HCT116 (cell line): ENCODE measurements around the gene PPP1R3E.

ENCODE experiments used
- CTCF ChIP-seq, 3 experiments: fragments of 200-600 bp in 1 of 3; sonication (generic) in 1 of 3; IDR thresholded peaks in 2 of 3; conservative IDR thresholded peaks in 1 of 3; 2 replicates each; pipeline ENCODE4 v1.5.1; 2012 to 2017; ENCODE audit warnings: low read depth in 2 of 3, low read length in 2 of 3, antibody characterized with exemption in 1 of 3, borderline replicate concordance in 1 of 3, control low read depth in 1 of 3, mild to moderate bottlenecking in 1 of 3, mixed read lengths in 1 of 3, mixed run types in 1 of 3, moderate library complexity in 1 of 3; ENCODE audit not compliant: insufficient read depth in 1 of 3
- EGR1 ChIP-seq: IDR thresholded peaks from 2 replicates; pipeline ENCODE4 v1.6.1; 2012; ENCODE audit warnings: low read depth
- EZH2phosphoT487 ChIP-seq: fragments of 200-600 bp; IDR thresholded peaks from 2 replicates; pipeline ENCODE4 v1.6.1; 2018; ENCODE audit warnings: antibody characterized with exemption, borderline replicate concordance
- POLR2AphosphoS5 ChIP-seq: IDR thresholded peaks from 2 replicates; pipeline ENCODE4 v1.6.1; 2011; ENCODE audit warnings: mild to moderate bottlenecking, low read depth, low read length, moderate library complexity
- REST ChIP-seq: IDR thresholded peaks from 2 replicates; pipeline ENCODE4 v1.6.1; 2012; ENCODE audit warnings: low read depth
- TCF7L2 ChIP-seq: IDR thresholded peaks from 2 replicates; pipeline ENCODE4 v1.7.0; 2011; ENCODE audit warnings: borderline replicate concordance, inconsistent platforms; ENCODE audit not compliant: insufficient read depth, insufficient read length; ENCODE audit errors: extremely low read depth
- TF ChIP-seq, protein P1 (sequence below): IDR thresholded peaks from 2 replicates; pipeline ENCODE4 v1.6.1; 2011; ENCODE audit warnings: mild to moderate bottlenecking, low read length, moderate library complexity; ENCODE audit not compliant: insufficient replicate concordance; ENCODE audit errors: extremely low read depth

DNA sequence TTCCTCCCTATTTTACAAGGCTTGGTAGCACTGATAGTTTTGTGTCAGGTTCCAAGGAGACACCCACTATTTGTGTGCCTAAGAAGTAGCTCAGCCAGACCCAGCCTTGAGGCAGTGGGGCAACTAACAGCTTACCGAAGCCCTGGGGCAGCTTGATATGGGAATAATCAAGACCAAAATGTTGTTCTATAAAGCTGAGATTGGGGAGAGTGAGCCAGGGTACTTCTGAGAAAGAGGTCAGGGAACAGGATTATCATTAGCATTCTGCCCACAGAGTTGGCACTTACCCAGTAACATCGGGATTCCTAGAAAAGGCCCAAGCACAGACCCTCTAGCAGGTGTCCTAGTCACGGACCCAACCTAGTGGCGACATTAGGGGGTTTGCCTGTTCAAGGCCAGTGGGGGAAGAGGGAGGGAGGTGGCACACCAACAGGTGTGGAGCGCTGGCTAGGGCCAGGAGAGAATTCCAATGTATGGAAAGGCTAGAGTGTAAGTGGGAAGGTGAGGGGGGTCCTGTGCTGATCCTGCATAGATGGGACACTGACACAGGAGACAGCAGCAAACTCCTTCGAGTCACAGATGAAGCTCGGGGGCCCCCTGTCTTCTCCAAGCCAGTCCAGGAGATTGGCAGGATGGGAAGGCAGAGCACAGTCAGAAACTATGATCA, 4.9 kb downstream of the PPP1R3E start:
- TF ChIP-seq CTCF (IDR thresholded peaks at IDR 0.05 in 2 of 3, conservative IDR thresholded peaks at IDR 0.05 in 1 of 3; ENCODE audit: borderline replicate concordance in 1 of 3, insufficient read depth in 1 of 3, low read depth in 2 of 3, low read length in 2 of 3) (no peak), POLR2AphosphoS5 (no peak), EGR1 (no peak), EZH2phosphoT487 (no peak), TCF7L2 (no peak), REST (no peak)
- TF ChIP-seq, protein P1, sequence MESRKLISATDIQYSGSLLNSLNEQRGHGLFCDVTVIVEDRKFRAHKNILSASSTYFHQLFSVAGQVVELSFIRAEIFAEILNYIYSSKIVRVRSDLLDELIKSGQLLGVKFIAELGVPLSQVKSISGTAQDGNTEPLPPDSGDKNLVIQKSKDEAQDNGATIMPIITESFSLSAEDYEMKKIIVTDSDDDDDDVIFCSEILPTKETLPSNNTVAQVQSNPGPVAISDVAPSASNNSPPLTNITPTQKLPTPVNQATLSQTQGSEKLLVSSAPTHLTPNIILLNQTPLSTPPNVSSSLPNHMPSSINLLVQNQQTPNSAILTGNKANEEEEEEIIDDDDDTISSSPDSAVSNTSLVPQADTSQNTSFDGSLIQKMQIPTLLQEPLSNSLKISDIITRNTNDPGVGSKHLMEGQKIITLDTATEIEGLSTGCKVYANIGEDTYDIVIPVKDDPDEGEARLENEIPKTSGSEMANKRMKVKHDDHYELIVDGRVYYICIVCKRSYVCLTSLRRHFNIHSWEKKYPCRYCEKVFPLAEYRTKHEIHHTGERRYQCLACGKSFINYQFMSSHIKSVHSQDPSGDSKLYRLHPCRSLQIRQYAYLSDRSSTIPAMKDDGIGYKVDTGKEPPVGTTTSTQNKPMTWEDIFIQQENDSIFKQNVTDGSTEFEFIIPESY, result no peak
